Fibroblast of villous mesenchyme (primary cell): ENCODE measurements around the gene ALDH1A1. TPM values are rescaled to one million over a fixed set of nuclear protein-coding genes. Genes with fewer than 3 reads are reported as not detected.

Experiments
- DNase-seq: peaks from one replicate; pipeline ENCODE4 v3.0.0-alpha.2; 2010; ENCODE audit warnings: low read depth
- H3K4me3 ChIP-seq: 2 replicates; pipeline ENCODE4 v1.5.1; 2011; ENCODE audit warnings: low read depth, mild to moderate bottlenecking, low read length
- CTCF ChIP-seq: IDR thresholded peaks from 2 replicates; pipeline ENCODE4 v1.5.1; 2012; ENCODE audit warnings: low read depth, mild to moderate bottlenecking, low read length; ENCODE audit not compliant: insufficient read depth
- total RNA-seq: library from RNA; depleted of rRNA; stranded (reverse); fragments of >200 nt; gene quantifications from 2 replicates; pipeline ENCODE4 v1.2.3, GENCODE V29; 2012

Gene ALDH1A1
- total RNA-seq, 1 donor, result 450 TPM

- no peak for TF ChIP-seq CTCF
- DNase-seq, result no peak
- no peak overlapping the region for H3K4me3 ChIP-seq
Observed at GRCh38 chr9:72899734-72900477, 52.9 kb downstream of the ALDH1A1 start.

GRCh38 chr9:72898784-72899733 lies 53.8 kb downstream of the ALDH1A1 start:
- no peak for DNase-seq
- TF ChIP-seq CTCF, result no peak
- H3K4me3 ChIP-seq, result no peak overlapping the region

- no peak for TF ChIP-seq CTCF
- H3K4me3 ChIP-seq, result no peak overlapping the region
- no peak for DNase-seq
Observed at GRCh38 chr9:72898360-72898759, 54.5 kb downstream of the ALDH1A1 start.

- no peak for TF ChIP-seq CTCF
- no peak overlapping the region for H3K4me3 ChIP-seq
- DNase-seq, result no peak
Observed at GRCh38 chr9:72897069-72897649, 55.7 kb downstream of the ALDH1A1 start.

- no peak for DNase-seq
- TF ChIP-seq CTCF, result no peak
- H3K4me3 ChIP-seq, result no peak overlapping the region
Observed at GRCh38 chr9:72896439-72896838, 56.4 kb downstream of the ALDH1A1 start.

GRCh38 chr9:72895122-72895521 lies 57.7 kb downstream of the ALDH1A1 start:
- H3K4me3 ChIP-seq, result no peak overlapping the region
- no peak for TF ChIP-seq CTCF
- no peak for DNase-seq
